ENCODE measurements around the gene LRRIQ1.

Gene LRRIQ1

DNA sequence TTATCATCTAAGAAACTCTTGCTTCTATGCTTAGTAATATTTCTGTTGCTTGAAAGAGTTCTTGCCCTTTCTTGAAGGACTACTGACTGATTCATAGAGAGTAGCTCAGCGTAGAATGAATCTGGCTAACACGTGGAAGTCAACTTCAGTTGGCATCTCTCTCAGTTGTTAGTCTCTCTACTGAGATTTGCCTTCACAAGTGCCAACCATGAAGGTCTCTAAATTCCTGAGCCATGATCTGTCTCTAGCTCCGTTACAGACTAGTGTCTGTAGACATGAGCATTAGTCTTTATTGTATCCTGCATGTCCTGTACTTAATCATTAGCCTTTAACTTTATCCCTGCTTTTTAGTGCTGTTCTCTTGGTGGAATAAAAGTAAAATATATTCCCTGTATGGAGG lies 224.7 kb downstream of the LRRIQ1 start:
- no CpG with 5 or more reads among the region's 3 CpGs for WGBS (ENCODE audit: insufficient coverage, insufficient read length)
- Histone ChIP-seq H3K36me3 (ENCODE audit: control insufficient read depth, insufficient read depth, low read length) (no peaks in the 10 kb centered on the region), H3K9me3 (ENCODE audit: control insufficient read depth, insufficient read depth, low read length) (no peaks in the 10 kb centered on the region), H3K4me1 (ENCODE audit: control insufficient read depth, insufficient read depth, low read length) (no peaks in the 10 kb centered on the region), H3K27me3 (ENCODE audit: control insufficient read depth, insufficient read depth, low read length) (no peaks in the 10 kb centered on the region), H3K27ac (ENCODE audit: low read length) (no peak overlapping the region), H3K4me3 (ENCODE audit: low read length) (no peak overlapping the region)
- DNase-seq (ENCODE audit: low read depth, low spot score): no peak

DNA sequence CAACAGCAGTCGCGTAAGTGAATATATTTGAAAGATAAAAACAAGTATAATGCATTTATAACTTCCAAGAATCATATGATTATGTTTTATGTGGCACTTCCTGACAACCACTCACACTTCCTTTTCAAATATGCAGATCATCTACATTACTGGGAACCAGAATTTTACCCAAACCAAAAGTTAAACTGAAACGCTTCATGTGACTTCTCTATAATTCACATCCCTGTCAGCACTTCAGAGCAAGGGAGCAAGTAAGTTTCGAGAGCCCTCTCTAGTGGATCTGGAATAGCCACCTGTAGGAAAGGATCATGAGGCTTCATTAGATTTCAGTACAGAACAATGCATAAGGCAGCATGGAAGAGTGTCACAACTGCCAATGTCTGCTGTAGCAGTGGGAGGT lies 230.2 kb downstream of the LRRIQ1 start:
- Histone ChIP-seq H3K27ac (ENCODE audit: low read length) (no peak overlapping the region), H3K9me3 (ENCODE audit: control insufficient read depth, insufficient read depth, low read length) (no peaks in the 10 kb centered on the region), H3K4me3 (ENCODE audit: low read length) (no peak overlapping the region), H3K4me1 (ENCODE audit: control insufficient read depth, insufficient read depth, low read length) (no peaks in the 10 kb centered on the region), H3K36me3 (ENCODE audit: control insufficient read depth, insufficient read depth, low read length) (no peaks in the 10 kb centered on the region), H3K27me3 (ENCODE audit: control insufficient read depth, insufficient read depth, low read length) (no peaks in the 10 kb centered on the region)
- DNase-seq (ENCODE audit: low read depth, low spot score): no peak
- WGBS (ENCODE audit: insufficient coverage, insufficient read length): no CpG with 5 or more reads among the region's 4 CpGs

- H3K4me3 ChIP-seq (ENCODE audit: low read length): peak overlapping the region; percentile 20; the same call in 1 of the 2 replicates
- H3K36me3 ChIP-seq (ENCODE audit: control insufficient read depth, insufficient read depth, low read length): no peaks in the 10 kb centered on the region
- peaks cover 4% of the 10 kb centered on the region for H3K4me1 ChIP-seq (ENCODE audit: control insufficient read depth, insufficient read depth, low read length)
- WGBS (ENCODE audit: insufficient coverage, insufficient read length): no CpG with 5 or more reads among the region's 37 CpGs
- H3K9me3 ChIP-seq (ENCODE audit: control insufficient read depth, insufficient read depth, low read length): no peaks in the 10 kb centered on the region
- no peak overlapping the region for H3K27ac ChIP-seq (ENCODE audit: low read length)
- peaks cover 48% of the 10 kb centered on the region for H3K27me3 ChIP-seq (ENCODE audit: control insufficient read depth, insufficient read depth, low read length)
- no peak for DNase-seq (ENCODE audit: low read depth, low spot score)
These were observed 237.5 kb downstream of the LRRIQ1 start for GRCh38 chr12:85273381-85274314.

GRCh38 chr12:85274315-85274651 lies 238.1 kb downstream of the LRRIQ1 start:
- peaks cover 54% of the 10 kb centered on the region for H3K27me3 ChIP-seq (ENCODE audit: control insufficient read depth, insufficient read depth, low read length)
- H3K4me1 ChIP-seq (ENCODE audit: control insufficient read depth, insufficient read depth, low read length): peaks cover 5% of the 10 kb centered on the region
- H3K9me3 ChIP-seq (ENCODE audit: control insufficient read depth, insufficient read depth, low read length): no peaks in the 10 kb centered on the region
- H3K27ac ChIP-seq (ENCODE audit: low read length): no peak overlapping the region
- WGBS (ENCODE audit: insufficient coverage, insufficient read length): no CpG with 5 or more reads among the region's 8 CpGs
- no peak for DNase-seq (ENCODE audit: low read depth, low spot score)
- no peak overlapping the region for H3K4me3 ChIP-seq (ENCODE audit: low read length)
- no peaks in the 10 kb centered on the region for H3K36me3 ChIP-seq (ENCODE audit: control insufficient read depth, insufficient read depth, low read length)

GRCh38 chr12:85275374-85275773 lies 239.2 kb downstream of the LRRIQ1 start:
- no CpG with 5 or more reads among the region's 2 CpGs for WGBS (ENCODE audit: insufficient coverage, insufficient read length)
- DNase-seq (ENCODE audit: low read depth, low spot score): no peak
- H3K27ac ChIP-seq (ENCODE audit: low read length): no peak overlapping the region

GRCh38 chr12:85277191-85277590 lies 241.0 kb downstream of the LRRIQ1 start:
- H3K4me3 ChIP-seq (ENCODE audit: low read length): no peak overlapping the region

More at GRCh38 chr12:85275374-85275773, 239.2 kb downstream of the LRRIQ1 start:
- no peaks in the 10 kb centered on the region for H3K36me3 ChIP-seq (ENCODE audit: control insufficient read depth, insufficient read depth, low read length)
- H3K9me3 ChIP-seq (ENCODE audit: control insufficient read depth, insufficient read depth, low read length): no peaks in the 10 kb centered on the region
- H3K27me3 ChIP-seq (ENCODE audit: control insufficient read depth, insufficient read depth, low read length): peaks cover 55% of the 10 kb centered on the region
- H3K4me1 ChIP-seq (ENCODE audit: control insufficient read depth, insufficient read depth, low read length): peaks cover 5% of the 10 kb centered on the region
- no peak overlapping the region for H3K4me3 ChIP-seq (ENCODE audit: low read length)

GRCh38 chr12:85277900-85278597 lies 241.9 kb downstream of the LRRIQ1 start:
- peaks cover 5% of the 10 kb centered on the region for H3K4me1 ChIP-seq (ENCODE audit: control insufficient read depth, insufficient read depth, low read length)
- H3K27me3 ChIP-seq (ENCODE audit: control insufficient read depth, insufficient read depth, low read length): peaks cover 49% of the 10 kb centered on the region
- no peaks in the 10 kb centered on the region for H3K9me3 ChIP-seq (ENCODE audit: control insufficient read depth, insufficient read depth, low read length)
- WGBS (ENCODE audit: insufficient coverage, insufficient read length): no CpG with 5 or more reads among the region's 30 CpGs
- peak overlapping the region; percentile 13; the same call in 1 of the 2 replicates for H3K4me3 ChIP-seq (ENCODE audit: low read length)
- H3K27ac ChIP-seq (ENCODE audit: low read length): no peak overlapping the region
- DNase-seq (ENCODE audit: low read depth, low spot score): no peak
- no peaks in the 10 kb centered on the region for H3K36me3 ChIP-seq (ENCODE audit: control insufficient read depth, insufficient read depth, low read length)

More at GRCh38 chr12:85277191-85277590, 241.0 kb downstream of the LRRIQ1 start:
- WGBS (ENCODE audit: insufficient coverage, insufficient read length): no CpG with 5 or more reads among the region's 3 CpGs
- no peak for DNase-seq (ENCODE audit: low read depth, low spot score)
- Histone ChIP-seq H3K36me3 (ENCODE audit: control insufficient read depth, insufficient read depth, low read length) (no peaks in the 10 kb centered on the region), H3K27ac (ENCODE audit: low read length) (no peak overlapping the region), H3K4me1 (ENCODE audit: control insufficient read depth, insufficient read depth, low read length) (peaks cover 5% of the 10 kb centered on the region), H3K9me3 (ENCODE audit: control insufficient read depth, insufficient read depth, low read length) (no peaks in the 10 kb centered on the region), H3K27me3 (ENCODE audit: control insufficient read depth, insufficient read depth, low read length) (peaks cover 55% of the 10 kb centered on the region)

GRCh38 chr12:85278598-85279448 lies 242.7 kb downstream of the LRRIQ1 start:
- H3K27ac ChIP-seq (ENCODE audit: low read length): no peak overlapping the region
- H3K4me3 ChIP-seq (ENCODE audit: low read length): peak overlapping the region; percentile 64; the same call in 1 of the 2 replicates
- WGBS (ENCODE audit: insufficient coverage, insufficient read length): no CpG with 5 or more reads among the region's 37 CpGs
- H3K36me3 ChIP-seq (ENCODE audit: control insufficient read depth, insufficient read depth, low read length): no peaks in the 10 kb centered on the region
- no peaks in the 10 kb centered on the region for H3K9me3 ChIP-seq (ENCODE audit: control insufficient read depth, insufficient read depth, low read length)
- DNase-seq (ENCODE audit: low read depth, low spot score): no peak
- peaks cover 41% of the 10 kb centered on the region for H3K27me3 ChIP-seq (ENCODE audit: control insufficient read depth, insufficient read depth, low read length)
- peaks cover 5% of the 10 kb centered on the region for H3K4me1 ChIP-seq (ENCODE audit: control insufficient read depth, insufficient read depth, low read length)

DNA sequence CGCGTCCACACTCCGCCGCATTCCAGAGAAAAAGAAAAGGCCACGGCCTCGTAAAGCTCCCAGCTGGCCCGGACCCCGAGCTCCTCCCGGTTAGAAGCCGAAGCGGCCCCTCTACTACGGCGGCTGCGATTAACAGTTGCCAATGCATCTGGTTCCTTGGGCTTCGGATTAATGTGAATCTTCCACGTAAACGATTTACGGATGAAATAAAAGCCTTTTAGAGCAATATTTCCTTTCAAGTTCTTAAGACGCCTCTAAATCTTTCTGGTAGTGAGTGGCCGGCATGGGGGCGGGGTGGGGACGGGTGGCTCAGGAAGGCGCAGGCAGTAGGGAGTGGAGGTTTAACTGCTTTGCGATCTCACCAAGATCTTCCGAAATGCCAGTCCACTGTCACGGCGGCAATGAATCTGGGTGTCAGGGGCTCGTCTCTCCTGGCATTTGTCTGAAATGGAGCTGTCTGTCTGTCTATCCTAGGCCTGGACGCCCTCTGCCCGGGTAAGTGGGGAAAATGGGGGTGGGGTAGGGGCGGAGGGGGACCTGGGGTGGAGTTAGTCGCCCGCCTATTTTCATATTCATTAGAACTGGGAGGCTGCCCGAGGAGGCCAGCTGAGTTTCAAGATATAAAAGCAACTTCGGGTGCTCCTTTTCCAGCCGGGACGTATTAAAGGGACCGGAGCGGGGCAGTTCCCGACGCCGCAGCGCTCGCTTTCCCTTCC lies 243.5 kb downstream of the LRRIQ1 start:
- Histone ChIP-seq H3K36me3 (ENCODE audit: control insufficient read depth, insufficient read depth, low read length) (no peaks in the 10 kb centered on the region), H3K4me1 (ENCODE audit: control insufficient read depth, insufficient read depth, low read length) (peaks cover 5% of the 10 kb centered on the region), H3K27ac (ENCODE audit: low read length) (no peak overlapping the region), H3K4me3 (ENCODE audit: low read length) (peak overlapping the region; percentile 64; the same call in 1 of the 2 replicates), H3K9me3 (ENCODE audit: control insufficient read depth, insufficient read depth, low read length) (no peaks in the 10 kb centered on the region), H3K27me3 (ENCODE audit: control insufficient read depth, insufficient read depth, low read length) (peaks cover 36% of the 10 kb centered on the region)
- no peak for DNase-seq (ENCODE audit: low read depth, low spot score)
- WGBS (ENCODE audit: insufficient coverage, insufficient read length): no CpG with 5 or more reads among the region's 44 CpGs

All from iPS DF 6.9 (cell line).